HG03575 (cell line): ENCODE results near the gene DRAP1.

Experiments
- ATAC-seq: cut with Tn5 transposase; IDR thresholded peaks from one replicate; pipeline ENCODE4 v1.9.1; 2021; ENCODE audit not compliant: unreplicated experiment, insufficient number of reproducible peaks, low FRiP score; ENCODE audit errors: extremely low read depth

DRAP1 gene

GRCh38 chr11:65919141-65919572 is at the start of gene DRAP1:
TSS of gene DRAP1 (plus strand) at chr11:65919426. CDS start at chr11:65919502, 76 bp downstream.
- no peak for ATAC-seq

DNA sequence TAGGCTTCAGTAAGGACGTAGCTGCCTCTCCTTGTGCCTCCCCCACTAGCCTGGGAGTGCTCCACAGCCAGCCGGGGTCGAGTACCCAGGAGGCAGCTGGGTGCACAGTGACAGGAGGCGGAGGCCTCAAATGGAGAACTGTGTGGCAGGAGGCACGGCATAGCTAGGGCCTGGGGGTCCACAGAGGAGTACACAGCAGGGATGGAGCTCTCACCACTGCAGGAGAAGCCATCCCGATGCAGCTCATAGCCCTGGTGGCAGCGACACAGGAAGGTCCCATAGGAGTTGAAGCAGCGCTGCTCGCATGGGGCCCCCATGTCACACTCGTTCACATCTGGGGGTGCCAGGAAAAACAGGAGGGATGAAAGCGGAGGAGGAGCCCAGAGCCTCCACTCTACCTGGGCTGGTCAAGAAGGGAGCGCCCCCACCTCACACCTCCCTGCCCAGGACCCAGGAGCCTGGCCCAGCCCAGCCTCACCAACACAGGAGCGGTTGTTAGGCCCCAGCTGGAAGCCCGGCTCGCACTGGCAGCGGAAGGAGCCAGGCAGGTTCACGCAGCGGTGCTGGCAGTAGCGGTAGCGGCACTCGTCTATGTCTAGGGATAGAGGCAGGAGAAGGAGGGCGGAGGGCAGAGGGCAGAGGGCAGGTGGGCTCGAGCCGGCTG is 49.5 kb upstream of the DRAP1 start:
- no peak for ATAC-seq

GRCh38 chr11:65870307-65870658 is 48.9 kb upstream of the DRAP1 start:
- ATAC-seq, result no peak

- ATAC-seq, result no peak
Observed at GRCh38 chr11:65870706-65871681, 48.2 kb upstream of the DRAP1 start.

GRCh38 chr11:65871811-65872548 is 47.2 kb upstream of the DRAP1 start:
- ATAC-seq, result no peak

- ATAC-seq, result no peak
Observed at GRCh38 chr11:65872586-65873317, 46.5 kb upstream of the DRAP1 start, which contains the start of gene EFEMP2. TSS of gene EFEMP2 (minus strand) at chr11:65872800. CDS start at chr11:65872354, 446 bp downstream.

DNA sequence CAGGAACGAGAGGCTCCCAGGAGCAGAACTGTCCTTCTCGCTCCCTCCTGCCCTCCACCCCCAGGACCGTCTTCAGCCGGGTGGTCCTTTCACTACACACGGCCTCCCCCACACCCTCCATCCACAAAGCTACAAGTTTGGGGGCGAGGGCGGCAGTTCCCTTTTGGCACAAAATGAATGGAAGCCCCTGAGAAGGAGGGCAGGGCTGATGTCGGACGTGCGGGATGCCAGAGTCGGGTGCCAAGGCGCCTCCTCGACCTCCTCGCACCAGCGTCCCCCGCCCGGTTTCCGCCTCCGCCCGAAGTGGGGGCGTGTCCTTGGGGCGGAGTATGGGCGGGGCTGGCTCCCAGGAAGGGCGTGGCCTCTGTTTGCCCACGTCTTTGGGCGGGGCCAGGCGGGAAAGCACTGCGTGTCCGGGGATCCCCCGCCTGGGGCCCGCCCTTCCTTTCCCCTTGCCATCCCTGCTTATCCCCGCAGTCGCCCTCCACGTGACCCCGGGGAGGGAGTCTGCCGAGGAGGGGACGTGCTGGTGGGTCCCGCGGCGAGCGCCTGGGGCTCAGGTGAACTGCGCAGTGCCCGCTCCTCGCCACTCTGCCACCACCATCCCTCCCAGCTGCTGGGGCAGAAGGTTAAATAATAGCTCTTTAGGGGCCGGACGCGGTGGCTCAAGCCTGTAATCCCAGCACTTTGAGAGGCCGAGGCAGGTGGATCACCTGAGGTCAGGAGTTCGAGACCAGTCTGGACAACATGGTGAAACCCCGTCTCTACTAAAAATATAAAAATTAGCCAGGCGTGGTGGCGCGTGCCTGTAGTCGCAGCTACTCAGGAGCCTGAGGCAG is 45.7 kb upstream of the DRAP1 start:
- no peak for ATAC-seq

DNA sequence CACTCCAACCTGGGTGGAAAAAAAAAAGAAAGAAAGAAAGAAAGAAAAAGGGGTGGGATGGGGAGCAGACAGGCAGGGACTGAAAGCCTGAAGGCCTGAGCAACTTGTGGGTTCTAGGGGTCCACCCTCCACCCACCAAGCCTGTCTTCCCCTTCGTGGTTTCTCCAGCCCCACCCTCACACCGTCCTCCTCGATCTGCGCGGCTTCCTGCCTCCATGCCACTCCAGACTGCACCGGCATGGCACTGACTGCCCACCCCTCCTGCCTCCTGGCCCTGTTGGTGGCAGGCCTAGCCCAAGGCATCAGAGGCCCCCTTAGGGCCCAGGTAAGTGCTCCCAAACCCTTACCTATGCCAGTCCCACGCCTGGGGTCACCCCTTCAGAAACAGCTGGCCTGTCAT is 39.6 kb upstream of the DRAP1 start, which contains the start of gene CTSW:
TSS of gene CTSW (plus strand) at position 221 of the 400 bp plus-strand sequence. CDS start at position 239, 18 bp downstream.
- no peak for ATAC-seq

GRCh38 chr11:65880027-65880426 is 39.2 kb upstream of the DRAP1 start:
- no peak for ATAC-seq

GRCh38 chr11:65880844-65881421 is 38.3 kb upstream of the DRAP1 start:
- no peak for ATAC-seq

- ATAC-seq, result no peak
Observed at GRCh38 chr11:65882120-65883057, 36.8 kb upstream of the DRAP1 start.

GRCh38 chr11:65883058-65883761 is 36.0 kb upstream of the DRAP1 start:
- no peak for ATAC-seq

- no peak for ATAC-seq
Observed at GRCh38 chr11:65883786-65884715, 35.2 kb upstream of the DRAP1 start.

- ATAC-seq, result no peak
Observed at GRCh38 chr11:65884716-65885092, 34.5 kb upstream of the DRAP1 start.

DNA sequence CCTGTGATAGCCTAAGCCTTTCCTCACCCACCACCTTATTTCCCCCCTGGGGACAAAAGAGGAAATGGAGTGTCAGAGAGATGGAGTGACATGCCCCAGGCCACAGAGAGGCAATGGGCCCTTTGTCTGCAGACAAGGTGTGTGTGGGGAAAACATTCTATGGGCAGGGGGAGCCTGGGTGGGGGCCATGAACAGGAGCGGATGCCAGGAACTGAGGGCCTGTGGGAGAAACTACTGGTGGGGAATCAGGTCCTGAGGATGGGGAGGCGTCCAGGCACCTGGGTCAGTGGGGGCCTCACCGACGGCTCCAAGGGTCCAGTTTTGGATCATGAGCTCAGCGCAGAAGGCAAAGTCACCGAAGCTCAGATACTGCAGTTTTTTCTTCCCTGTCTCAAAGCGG is 34.0 kb upstream of the DRAP1 start:
- ATAC-seq, result no peak
